ENCODE measurements around the gene ASPM.
A peak's percentile ranks its signal among the peaks of the same experiment; 100 is the strongest.

Gene ASPM

DNA sequence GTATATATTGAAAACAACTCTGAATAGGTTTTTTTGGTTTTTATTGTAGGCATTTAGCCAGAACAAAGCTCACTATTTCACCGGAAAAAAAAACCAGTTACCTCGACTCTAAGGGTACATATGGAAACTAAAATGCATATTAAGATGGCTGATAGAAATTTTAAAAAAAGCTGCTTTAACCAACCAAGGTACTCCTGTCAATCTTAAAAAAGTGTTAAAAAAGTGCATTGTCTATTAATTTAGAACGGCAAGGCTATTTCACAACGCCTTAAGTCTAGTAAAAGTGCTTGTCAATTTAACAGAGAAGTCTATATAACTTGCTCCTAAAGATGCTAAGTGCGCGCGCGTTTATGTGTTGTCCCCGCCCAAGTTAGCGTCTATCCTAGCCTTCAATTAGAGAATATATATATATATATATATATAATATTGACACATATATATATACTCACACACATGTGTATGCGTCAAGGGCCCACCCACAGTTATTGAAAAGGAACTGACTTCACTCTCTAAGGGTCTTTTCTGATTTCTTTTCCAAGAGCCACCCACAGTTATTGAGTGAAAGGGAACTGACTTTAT is 934 bp downstream of the ASPM start:
- DNase-seq (ENCODE audit: low read depth) = peak; percentile 11
- TF ChIP-seq CTCF (IDR thresholded peaks at IDR 0.05; ENCODE audit: insufficient read depth, low read depth, low read length, missing control alignments) = no peak

GRCh38 chr1:197144570-197145325 is 1.7 kb downstream of the ASPM start:
- TF ChIP-seq CTCF (IDR thresholded peaks at IDR 0.05; ENCODE audit: insufficient read depth, low read depth, low read length, missing control alignments) = no peak
- H3K4me3 ChIP-seq (ENCODE audit: low read length) = peak overlapping the region; percentile 81
- peak; percentile 51 for DNase-seq (ENCODE audit: low read depth)

More for the DNA sequence above, 934 bp downstream of the ASPM start:
- peak overlapping the region; percentile 81 for H3K4me3 ChIP-seq (ENCODE audit: low read length)

GRCh38 chr1:197143276-197143675 is 3.2 kb downstream of the ASPM start:
- no peak overlapping the region for H3K4me3 ChIP-seq (ENCODE audit: low read length)

DNA sequence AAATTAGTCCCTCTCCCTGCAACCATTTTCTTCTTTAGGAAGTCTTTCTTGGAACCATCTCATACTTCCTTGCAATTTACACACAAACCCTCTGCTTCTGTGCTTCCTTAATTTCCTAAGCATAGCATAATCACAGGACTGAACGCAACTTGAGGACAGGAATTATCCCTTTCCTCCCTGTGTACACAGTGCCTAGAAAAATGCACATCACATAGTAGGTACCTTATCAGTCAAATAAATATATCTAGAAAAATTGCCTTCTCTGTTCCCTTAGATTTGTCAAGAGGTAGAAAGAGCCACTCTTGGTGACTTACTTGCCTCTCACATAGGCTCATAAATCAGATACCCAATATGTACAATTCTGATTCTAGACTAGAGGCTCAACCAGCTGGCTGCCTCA is 4.9 kb downstream of the ASPM start:
- no peak for TF ChIP-seq CTCF (IDR thresholded peaks at IDR 0.05; ENCODE audit: insufficient read depth, low read depth, low read length, missing control alignments)
- no peak for DNase-seq (ENCODE audit: low read depth)
- H3K4me3 ChIP-seq (ENCODE audit: low read length) = no peak overlapping the region

More at GRCh38 chr1:197143276-197143675, 3.2 kb downstream of the ASPM start:
- DNase-seq (ENCODE audit: low read depth) = no peak
- no peak for TF ChIP-seq CTCF (IDR thresholded peaks at IDR 0.05; ENCODE audit: insufficient read depth, low read depth, low read length, missing control alignments)

DNA sequence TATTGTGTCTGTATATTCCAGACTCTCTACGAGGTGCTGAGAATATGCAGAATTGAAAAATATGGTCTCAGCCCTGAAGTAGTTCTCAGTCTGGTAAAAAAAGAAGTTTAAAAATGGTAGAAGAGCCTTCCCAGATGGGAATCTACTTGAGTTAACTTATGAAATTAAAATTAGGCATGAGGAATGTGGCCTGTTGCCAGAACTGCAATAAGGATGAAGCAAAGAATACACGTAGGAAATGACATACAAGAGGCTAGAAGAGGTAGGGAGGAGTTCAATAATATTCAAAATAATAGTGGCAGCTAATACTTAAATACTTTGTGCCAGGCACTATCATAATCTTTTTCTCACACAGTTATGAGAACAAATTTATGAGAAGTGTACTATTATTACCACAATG is 6.3 kb downstream of the ASPM start:
- H3K4me3 ChIP-seq (ENCODE audit: low read length) = no peak overlapping the region
- no peak for TF ChIP-seq CTCF (IDR thresholded peaks at IDR 0.05; ENCODE audit: insufficient read depth, low read depth, low read length, missing control alignments)
- DNase-seq (ENCODE audit: low read depth) = peak; percentile 25

GRCh38 chr1:197139169-197139568 is 7.3 kb downstream of the ASPM start:
- TF ChIP-seq CTCF (IDR thresholded peaks at IDR 0.05; ENCODE audit: insufficient read depth, low read depth, low read length, missing control alignments) = no peak
- DNase-seq (ENCODE audit: low read depth) = no peak
- no peak overlapping the region for H3K4me3 ChIP-seq (ENCODE audit: low read length)
